ENCODE measurements around the gene CFAP45.
A peak's percentile ranks its signal among the peaks of the same experiment; 100 is the strongest.

The CFAP45 gene

GRCh38 chr1:159935719-159936272, 35.8 kb upstream of the CFAP45 start:
- DNase-seq = no peak

DNA sequence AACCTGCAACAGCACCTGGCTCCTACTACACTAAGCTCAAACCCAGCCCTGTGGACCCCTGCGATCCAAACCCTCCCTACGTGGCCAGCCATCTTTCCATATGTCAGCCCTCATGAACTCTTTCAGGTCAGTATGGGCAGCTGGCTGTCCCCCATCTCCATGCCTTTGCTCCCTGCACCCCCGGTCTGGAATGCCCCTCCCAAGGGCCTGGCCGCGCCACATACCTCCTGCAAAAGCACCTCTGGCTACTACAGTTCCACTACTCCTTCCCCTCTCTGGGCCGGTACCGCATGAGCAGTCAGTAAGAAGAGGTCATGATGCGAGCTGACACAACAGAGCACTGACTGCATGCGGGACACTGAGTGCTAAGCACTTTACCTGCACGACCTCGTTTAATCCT, 35.3 kb upstream of the CFAP45 start:
- no peak for DNase-seq

DNA sequence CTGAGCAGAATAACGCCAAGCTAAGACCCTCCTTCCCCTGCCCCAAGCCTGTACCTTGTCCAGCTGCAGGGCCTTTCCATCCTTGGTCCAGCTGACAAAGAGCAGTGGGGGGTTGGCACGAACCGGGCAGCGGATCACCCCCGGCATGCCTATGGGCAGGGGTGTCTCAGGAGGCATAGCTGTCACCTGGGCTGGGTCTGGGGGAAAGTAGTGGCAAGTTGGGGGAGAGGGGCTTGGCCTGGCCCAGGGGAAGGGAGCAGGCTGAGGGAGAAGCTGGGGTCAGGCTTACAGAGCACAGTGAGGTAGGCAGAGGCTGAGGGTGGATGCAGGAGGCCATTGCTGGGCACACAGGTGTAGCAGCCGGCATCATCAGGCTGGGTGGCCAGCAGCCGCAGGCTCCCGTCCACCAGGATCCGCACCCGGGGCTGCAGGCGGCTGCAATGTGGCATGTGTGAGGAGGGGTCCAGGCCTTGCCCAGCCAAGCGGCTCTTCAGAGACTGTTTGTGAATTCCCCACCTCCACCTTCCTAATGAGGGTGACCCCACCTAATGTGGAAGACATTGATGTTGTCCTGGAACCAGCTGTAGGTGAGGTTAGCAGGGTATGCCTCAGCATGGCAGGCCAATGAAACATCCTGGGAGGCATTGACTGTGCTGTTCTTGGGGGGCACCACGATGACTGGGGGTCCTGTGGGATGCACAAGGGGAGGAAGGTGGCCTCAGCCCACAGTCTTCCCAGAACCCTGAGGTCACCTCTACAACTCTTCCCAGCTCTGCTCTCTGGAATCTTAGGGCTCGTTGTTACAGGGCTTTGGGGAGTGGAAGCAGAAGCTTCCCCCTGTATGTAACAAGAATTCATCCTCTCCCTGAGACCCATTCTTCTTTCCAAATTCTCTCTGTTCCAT, 34.4 kb upstream of the CFAP45 start:
- no peak for DNase-seq

DNA sequence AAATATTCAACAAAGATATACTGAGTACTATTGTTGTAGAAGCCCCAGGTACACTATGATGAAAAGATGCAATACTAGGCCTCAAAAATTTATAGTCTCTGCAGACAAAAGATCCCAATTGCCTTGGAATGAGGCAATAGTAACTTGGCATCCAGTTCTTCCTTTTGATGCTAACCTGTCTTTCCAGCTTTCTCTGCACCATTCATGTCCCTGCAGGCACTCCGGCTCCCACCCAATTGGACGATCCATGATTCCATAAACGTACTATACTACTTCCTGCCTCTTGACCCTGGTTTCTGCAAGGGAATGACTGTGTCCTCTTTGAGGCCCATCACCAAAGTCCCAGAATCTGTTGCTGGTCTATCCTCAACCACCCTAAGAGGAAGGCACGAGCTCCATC, 33.4 kb upstream of the CFAP45 start:
- peak; percentile 8 for DNase-seq

- DNase-seq = peak; percentile 71
Measured at GRCh38 chr1:159932296-159933285, 32.6 kb upstream of the CFAP45 start.

GRCh38 chr1:159931795-159932173, 31.8 kb upstream of the CFAP45 start:
- DNase-seq = no peak

DNA sequence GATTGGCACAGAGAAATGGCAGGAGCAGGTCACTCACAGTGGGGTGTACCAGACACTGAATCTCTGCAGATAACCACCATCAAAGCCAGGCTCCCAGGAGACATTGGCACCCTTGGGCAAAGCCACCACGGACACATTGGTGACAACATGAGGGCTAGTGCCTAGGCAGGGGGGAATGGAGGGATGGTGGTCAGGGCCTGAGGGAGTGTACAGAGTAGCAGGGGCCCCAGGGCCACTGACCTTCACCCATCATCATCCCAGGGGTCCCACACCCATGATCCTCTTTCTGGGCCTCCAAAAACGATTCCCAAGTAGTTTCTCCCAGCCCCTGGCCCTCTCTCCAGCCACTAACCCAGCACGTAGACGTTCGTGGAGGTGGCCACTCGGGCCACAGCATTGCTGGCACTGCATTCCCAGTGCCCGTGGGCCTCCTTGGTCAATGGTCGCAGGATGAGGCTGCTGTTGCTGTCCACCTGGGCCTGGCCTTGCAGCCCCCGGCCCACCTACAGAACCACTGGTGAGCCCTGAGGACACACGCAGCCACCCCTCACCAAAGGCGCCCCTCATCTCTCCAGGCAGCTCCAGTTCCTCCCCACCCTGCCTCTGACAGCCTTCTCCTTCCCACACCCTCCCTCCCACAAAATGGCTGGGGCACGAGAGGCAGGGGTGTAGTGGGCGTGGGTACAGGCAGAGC, 31.3 kb upstream of the CFAP45 start:
- no peak for DNase-seq

GRCh38 chr1:159930634-159931033, 30.7 kb upstream of the CFAP45 start:
- DNase-seq = no peak

DNA sequence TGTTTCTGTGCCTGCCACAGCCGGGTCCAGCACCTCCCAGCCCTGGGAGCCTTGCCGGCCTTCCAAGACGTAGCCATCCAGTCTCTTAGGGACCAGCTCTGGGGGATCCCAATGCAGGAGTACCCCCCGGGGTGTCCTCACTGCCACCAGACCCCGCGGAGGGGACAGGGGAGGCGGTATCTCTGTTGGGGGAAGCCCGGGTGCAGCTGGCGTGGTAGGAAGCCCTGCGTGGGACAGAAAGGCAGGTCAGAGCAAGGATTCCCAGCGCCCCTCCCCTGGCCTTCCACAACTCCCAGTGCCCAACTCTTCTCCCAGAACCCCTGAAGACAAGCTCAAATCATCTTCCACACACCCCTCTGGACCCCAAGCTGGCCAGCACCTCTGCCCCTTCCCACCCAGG, 30.3 kb upstream of the CFAP45 start:
- no peak for DNase-seq

DNA sequence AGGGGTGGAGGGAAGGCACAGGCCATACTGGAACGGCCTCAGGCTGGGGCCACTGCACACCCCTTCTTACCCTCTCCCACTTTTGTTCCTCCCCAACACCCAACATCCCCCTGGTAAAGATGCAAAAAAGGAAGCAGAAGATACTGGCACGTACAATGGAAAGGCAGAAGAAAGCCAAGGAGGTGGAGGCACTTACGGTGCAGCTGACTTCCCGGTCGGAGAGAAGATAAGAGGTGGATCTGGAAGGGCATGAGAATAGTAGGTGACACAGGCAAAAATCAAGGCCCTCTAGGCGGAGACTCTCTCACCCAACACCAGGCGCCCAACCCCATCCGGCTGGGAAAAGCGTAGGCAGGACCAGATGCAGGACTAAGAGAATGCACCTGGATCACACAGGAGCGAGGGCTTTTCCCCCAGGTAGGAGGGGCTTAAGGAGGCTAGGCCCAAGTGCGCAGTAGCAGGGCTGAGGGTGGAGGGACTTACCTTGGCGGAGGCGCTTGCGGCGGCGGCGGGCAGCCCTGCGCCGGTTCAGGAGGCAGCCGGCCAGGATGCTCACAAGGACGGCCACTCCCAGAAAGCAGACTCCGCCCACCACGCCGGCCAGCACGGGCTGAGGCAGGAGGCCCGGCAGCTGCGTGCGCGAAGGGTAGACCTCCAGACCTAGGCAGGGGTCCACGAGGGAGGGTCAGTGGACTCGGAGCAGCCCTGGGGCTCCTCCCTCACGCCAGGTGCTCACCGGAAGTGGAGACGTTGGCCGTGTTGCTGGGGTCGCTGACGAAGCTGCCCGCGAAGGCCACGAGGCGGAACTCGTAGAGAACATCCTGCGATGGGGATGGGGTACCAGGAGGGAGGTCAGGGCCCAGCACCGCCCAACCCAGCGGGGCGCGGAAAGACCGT, 29.4 kb upstream of the CFAP45 start:
- no peak for DNase-seq

DNA sequence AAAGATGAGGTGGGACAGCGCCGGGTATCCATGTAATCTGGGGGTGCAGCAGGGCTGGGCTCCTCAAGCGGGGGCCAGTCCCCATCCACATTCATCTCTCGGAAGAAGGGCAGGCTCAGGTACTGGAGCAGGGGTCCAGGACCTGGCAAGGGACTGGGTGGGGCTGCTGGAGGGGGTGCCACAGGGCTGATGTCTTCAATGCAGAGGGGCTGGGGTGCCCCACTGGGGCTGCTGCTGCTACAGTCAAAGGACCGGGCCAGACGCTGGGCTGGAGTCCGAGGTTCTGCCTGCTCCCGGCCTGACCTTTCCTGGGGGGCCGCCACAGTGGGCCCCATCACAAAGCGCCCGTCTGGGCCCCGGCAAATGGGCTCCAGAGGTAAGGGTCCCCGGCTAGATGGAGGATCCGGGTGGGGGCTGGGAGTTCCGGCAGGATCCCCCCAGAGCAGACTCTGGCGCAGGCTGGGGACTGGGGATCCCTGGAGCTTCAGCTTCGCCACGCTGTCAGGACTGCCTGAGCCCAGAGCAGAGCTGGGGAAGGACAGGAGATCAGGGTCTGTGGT, 28.6 kb upstream of the CFAP45 start:
- no peak for DNase-seq

DNA sequence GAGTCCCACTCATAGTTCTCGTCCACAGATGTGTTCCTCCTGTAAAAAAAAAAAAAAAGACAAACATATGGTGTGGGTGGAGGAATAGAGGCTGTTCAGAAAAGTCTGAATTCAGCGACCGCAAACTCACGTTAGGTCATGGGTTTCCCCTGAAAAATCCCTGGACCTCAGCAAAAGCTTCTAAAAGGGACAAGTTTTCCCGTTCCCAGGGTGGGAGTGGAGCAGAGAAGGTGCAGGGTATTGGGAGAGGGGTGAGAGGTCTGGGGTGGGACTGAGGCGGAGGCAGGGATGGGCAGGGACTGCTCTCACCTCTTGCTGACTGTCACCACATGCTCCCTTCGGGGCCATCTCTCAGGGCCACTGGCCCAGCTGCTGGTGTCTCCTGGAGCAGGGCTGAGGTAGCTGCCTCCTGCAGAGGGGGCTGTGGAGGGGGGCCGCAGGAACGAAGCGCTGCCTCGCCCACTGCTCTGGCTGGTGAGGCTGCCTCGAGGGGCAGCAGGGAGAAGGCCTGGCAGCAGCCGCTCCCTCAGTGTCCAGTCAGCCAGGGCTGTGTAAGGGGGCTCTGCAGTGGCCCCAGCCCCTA, 28.0 kb upstream of the CFAP45 start:
- peak; percentile 30 for DNase-seq

GRCh38 chr1:159927211-159927848, 27.4 kb upstream of the CFAP45 start:
- peak; percentile 46 for DNase-seq

- DNase-seq = no peak
Measured at GRCh38 chr1:159925719-159926078, 25.7 kb upstream of the CFAP45 start.

DNA sequence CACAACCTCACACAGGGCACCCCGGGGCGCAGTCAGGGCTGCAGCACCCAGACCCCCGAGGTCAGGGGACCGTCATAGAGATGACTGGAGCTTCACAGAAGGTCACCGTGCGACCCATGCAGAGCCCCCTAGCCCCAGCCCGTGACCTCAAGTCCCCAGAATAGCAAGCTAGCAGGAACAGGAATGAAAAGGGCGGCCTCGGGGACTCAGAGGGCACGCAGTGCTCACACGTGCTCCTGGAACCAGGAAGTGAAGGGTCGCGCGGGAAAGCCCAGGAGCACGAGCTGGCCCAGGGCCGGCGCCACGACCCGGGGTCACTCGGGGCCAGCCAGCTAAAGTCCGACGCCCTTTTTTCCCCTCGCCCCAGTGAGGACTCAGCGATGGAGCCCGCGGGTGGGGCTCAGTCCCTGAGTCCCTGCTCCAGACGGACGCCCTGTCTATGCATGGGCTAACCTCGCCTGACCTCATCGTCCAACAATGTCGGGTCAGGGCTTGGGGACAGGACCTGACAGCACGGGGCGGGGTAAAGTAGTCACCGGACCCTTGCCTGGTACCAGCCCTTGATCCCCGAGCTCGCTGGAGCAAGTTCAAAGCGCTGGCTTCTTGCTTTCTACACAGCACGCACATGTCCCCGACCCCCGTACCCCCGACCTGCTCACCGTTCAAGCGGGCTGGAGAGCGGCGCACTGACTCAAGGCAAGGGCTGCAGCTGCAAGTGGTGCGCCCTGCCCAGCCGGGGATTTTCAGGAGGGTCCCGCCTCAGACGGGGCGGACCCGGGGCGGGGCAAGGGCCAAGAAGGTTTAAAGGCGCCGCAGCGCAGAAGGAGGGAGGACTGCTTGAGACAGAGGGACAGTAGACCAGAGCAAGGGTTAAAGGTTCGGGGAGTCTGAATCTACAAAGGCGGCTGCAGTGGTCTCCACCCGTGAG, 25.1 kb upstream of the CFAP45 start, which contains the start of gene TAGLN2:
TSS of gene TAGLN2 (minus strand) at position 717 of the 928 bp plus-strand sequence. CDS start 4,998 bp downstream, outside the sequence.
- peak; percentile 92 for DNase-seq

GRCh38 chr1:159924025-159924790, 24.2 kb upstream of the CFAP45 start:
- DNase-seq = peak; percentile 96

GRCh38 chr1:159923203-159924024, 23.4 kb upstream of the CFAP45 start:
- peak; percentile 97 for DNase-seq

All from NCI-H69 (cell line).